ENCODE data around the gene HORMAD2.
"Not testable (repeated sequence)": the region's sequence is repeated elsewhere in the genome, so short reads cannot be mapped to it uniquely, and the experiment has no call there.

Gene HORMAD2

GRCh38 chr22:30195245-30196140 lies 115.2 kb downstream of the HORMAD2 start:
- no peak for DNase-seq

- DNase-seq: peak; percentile 100
Measured at GRCh38 chr22:30196141-30196879, 116.0 kb downstream of the HORMAD2 start.

DNA sequence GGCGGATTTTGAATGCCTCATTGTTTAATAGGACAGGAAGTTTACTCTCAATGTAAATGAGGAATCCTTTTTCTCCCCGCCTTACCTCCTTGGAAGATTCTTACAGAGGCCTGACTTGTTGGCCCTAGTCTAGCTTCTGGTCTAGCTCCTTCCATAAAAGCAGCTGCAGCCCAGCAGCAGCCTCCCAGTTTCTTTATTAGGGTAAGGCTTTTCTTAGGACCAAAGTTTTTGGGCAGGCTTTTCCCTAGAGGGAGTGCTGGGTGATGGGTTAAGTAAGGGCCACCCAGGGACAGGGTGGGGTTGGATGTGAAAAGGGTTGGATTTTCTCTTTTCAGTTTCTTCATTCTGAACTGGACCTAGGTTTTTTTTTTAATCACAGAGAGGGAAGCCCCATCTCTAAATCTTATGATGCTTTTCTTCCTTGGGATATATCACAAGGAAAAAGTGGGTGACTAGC lies 116.6 kb downstream of the HORMAD2 start:
- no peak for DNase-seq

- no peak for DNase-seq
Measured at GRCh38 chr22:30197389-30197788, 117.1 kb downstream of the HORMAD2 start.

DNA sequence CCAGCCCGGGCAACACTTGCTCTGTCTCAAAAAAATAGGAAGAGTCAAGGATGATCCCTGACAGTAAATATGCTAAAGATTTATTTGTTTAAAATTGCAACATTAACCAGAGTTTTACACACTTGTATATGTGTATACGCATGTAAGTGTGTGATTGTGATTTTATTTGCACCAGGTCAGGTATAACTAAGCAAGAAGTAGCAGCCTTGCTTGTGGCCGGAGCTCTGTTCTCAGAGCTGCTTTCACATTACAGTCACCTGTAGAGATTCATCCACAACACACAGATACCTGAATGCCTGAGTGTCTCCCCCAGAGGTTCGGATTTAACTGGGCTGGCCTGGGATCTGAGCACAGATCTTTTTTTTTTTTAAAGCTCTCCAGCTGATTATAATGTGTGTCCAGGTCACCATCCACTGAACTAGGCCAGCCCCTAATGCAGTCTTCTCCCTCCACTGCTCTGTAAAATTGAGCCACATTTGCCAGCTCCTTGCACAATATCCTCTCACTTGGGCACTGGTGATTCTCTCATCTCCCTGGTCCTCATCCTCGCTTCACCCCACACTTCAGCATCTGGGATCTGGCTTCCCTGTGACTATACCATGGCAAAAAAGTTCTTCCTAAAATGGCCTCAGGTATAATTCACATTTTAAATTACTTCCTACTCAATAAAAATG lies 118.0 kb downstream of the HORMAD2 start:
- DNase-seq: no peak

- no peak for DNase-seq
Measured at GRCh38 chr22:30198921-30199320, 118.7 kb downstream of the HORMAD2 start.

DNA sequence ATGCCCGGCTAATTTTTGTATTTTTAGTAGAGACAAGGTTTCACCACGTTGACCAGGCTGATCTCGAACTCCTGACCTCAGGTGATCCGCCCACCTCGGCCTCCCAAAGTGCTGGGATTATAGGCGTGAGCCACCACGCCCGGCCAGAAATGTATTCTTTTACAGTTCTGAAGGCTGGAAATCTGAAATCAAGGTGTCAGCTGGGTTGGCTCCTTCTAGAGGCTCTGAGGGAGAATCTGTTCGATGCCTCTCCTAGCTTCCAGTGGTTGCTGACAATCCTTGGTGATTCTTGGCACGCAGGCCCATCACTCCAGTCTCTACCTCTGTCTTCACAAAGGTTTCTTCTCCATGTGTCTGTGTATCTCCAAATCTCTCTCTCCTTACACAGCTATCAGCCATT lies 120.6 kb downstream of the HORMAD2 start:
- DNase-seq: not testable (repeated sequence)

GRCh38 chr22:30201945-30202344 lies 121.7 kb downstream of the HORMAD2 start:
- peak; percentile 75 for DNase-seq

- DNase-seq: no peak
Measured at GRCh38 chr22:30202531-30203006, 122.3 kb downstream of the HORMAD2 start.

GRCh38 chr22:30204015-30204741 lies 123.9 kb downstream of the HORMAD2 start:
- no peak for DNase-seq

DNA sequence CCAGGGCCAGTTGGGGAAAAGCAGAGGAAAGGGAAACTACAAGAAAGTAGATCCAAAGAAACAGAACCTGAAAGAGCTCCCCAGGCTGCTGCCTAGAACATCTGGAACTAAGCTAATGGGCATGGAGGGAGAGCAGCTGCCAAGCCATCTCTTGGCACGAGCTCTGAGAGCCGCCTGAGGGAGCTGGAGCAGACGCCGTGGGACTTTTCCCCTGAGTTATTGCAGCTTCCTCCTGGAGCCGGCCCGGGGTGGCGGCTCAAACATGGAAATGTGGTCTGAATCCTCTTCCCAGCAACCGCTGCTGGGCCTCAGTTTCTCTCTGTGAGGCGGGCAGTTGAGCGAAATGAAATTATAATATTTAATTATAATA lies 124.5 kb downstream of the HORMAD2 start:
- DNase-seq: peak; percentile 60

GRCh38 chr22:30205281-30206115 lies 125.2 kb downstream of the HORMAD2 start:
- peak; percentile 89 for DNase-seq

GRCh38 chr22:30206944-30207343 lies 126.7 kb downstream of the HORMAD2 start:
- DNase-seq: peak; percentile 95

DNA sequence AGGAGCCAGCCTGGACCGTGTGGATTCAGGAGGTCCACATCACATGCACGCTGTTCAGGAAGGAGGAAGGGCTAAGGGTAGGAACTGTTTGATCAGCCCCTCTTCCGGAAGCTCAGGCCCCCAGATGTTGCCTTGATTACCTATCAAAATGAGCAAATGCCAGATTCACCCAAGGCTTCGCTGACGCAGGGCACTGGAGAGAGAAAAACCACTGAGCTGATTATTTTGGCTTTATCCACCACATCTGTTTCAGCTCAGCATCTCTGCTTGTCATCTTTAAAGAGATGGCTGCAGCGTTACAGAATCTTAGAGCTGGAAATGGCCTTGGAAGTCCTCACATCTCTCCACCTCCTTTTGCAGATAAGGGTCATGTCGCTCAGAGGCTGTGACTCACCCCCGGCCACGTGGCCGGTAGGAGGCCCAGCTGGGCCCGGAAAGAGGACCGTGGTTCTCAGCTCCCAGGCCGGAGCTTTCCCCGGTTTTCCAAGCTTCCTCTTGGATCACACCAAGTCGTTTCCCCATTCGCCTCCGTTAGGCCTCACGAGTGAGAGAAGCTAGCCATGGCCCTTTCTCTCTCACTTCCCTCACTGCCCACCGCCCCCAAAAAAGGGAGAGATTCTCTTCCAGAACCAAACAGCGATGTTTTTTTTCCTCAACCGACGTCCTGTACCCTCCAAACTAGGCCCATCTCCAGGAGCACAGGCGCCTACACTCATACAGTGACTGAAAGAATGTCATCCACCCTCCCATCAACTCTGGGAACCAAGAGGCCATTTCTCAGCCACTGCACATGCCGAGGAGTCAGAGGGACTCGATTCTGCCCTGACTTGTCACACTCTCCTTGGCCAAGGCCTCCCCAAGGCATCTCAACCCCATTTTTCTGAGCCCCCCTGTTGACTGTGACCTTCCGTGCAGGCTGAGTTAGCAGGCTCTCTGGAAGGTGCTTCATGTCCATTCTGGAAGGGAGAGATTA lies 128.7 kb downstream of the HORMAD2 start:
- DNase-seq: peak; percentile 77

- DNase-seq: no peak
Measured at GRCh38 chr22:30209642-30210041, 129.4 kb downstream of the HORMAD2 start.

DNA sequence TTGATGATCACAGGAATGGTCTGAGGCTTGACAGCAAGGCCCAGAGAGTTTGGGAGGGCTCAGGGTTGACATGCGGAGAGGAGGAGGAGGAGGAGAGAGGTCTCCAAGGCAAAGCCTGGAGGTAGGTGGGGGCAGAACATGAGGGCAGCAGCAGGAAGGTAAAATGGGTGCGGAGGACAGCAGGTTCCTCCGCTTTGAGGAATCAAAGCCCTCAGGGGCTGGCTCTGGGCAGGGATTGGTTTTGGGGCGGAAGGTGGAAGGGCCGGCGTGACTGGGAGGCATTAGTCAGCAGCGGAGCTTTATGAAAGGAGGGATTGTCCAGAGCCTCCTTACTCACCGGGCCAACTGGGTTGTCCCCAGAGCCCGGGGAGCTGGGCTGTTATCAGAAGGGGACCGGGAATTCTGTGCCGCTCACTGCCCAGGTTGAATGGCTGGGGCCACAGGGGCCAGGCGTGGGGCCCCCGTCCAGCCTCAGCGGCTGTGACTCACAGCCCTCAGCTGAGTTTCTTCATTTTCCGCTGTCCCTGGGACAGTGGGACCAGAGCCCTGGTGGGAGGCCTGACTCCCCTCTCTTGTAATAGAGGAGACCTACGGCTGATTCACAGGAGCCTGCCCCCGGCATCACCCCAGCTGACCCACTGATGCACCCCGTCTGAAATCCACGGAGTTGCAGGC lies 130.1 kb downstream of the HORMAD2 start:
- no peak for DNase-seq

DNA sequence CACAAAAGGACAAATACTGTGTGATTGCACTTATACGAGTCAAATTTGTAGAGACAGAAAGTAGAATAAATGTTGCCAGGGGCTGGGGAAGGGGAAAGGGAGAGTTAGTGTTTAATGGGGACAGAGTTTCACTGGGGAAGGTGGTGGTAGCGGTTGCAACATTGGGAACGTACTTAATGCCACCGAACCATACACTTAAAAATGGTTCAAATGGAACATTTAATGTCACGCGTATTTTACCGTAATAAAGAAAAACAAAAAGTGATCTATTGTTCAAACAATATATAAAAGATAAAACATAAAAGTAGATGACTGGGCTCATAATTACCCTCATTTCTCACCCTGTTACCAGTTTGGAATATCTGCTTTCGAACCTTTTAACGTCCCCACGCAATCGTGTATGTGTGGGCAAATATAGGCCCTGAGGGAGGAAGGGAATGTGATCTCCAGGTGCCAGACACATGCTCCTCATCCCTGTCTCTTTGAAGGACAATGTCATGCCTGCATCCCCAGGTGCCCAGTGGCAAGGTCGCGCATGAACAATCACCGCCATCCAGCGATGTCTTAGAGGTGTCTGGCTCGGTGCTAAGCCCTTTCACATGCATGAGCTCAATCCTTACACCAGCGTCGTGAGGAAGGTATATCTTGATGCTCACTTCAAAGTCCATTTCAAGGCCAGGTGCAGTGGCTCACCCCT lies 131.0 kb downstream of the HORMAD2 start:
- no peak for DNase-seq

GRCh38 chr22:30212363-30212995 lies 132.2 kb downstream of the HORMAD2 start:
- peak; percentile 76 for DNase-seq
